Measurements from ENCODE around the gene OR5K2.

The OR5K2 gene

GRCh38 chr3:98532709-98533571, 35.5 kb downstream of the OR5K2 start:
- H3K27ac ChIP-seq, result no peak overlapping the region
- TF ChIP-seq CTCF (IDR thresholded peaks at IDR 0.05) (no peak), ZFX (IDR thresholded peaks at IDR 0.05; ENCODE audit: borderline replicate concordance) (no peak)

- no peak overlapping the region for H3K27ac ChIP-seq
- TF ChIP-seq ZFX (IDR thresholded peaks at IDR 0.05; ENCODE audit: borderline replicate concordance) (no peak), CTCF (IDR thresholded peaks at IDR 0.05) (no peak)
These were observed 36.7 kb downstream of the OR5K2 start for GRCh38 chr3:98534168-98534567.

- no peak overlapping the region for H3K27ac ChIP-seq
- TF ChIP-seq ZFX (IDR thresholded peaks at IDR 0.05; ENCODE audit: borderline replicate concordance) (no peak), CTCF (IDR thresholded peaks at IDR 0.05) (no peak)
These were observed 37.3 kb downstream of the OR5K2 start for GRCh38 chr3:98534734-98535133.

GRCh38 chr3:98536456-98537017, 39.1 kb downstream of the OR5K2 start:
- no peak for TF ChIP-seq CTCF (IDR thresholded peaks at IDR 0.05)
- no peak for TF ChIP-seq ZFX (IDR thresholded peaks at IDR 0.05; ENCODE audit: borderline replicate concordance)
- H3K27ac ChIP-seq, result no peak overlapping the region

- no peak overlapping the region for H3K27ac ChIP-seq
These were observed 42.9 kb downstream of the OR5K2 start for GRCh38 chr3:98540346-98540745.

GRCh38 chr3:98541695-98542094, 44.2 kb downstream of the OR5K2 start:
- H3K27ac ChIP-seq, result no peak overlapping the region
- no peak for TF ChIP-seq CTCF (IDR thresholded peaks at IDR 0.05)
- no peak for TF ChIP-seq ZFX (IDR thresholded peaks at IDR 0.05; ENCODE audit: borderline replicate concordance)

More at GRCh38 chr3:98540346-98540745, 42.9 kb downstream of the OR5K2 start:
- TF ChIP-seq ZFX (IDR thresholded peaks at IDR 0.05; ENCODE audit: borderline replicate concordance) (no peak), CTCF (IDR thresholded peaks at IDR 0.05) (no peak)

GRCh38 chr3:98542623-98543022, 45.1 kb downstream of the OR5K2 start:
- H3K27ac ChIP-seq, result no peak overlapping the region
- TF ChIP-seq ZFX (IDR thresholded peaks at IDR 0.05; ENCODE audit: borderline replicate concordance), result no peak
- no peak for TF ChIP-seq CTCF (IDR thresholded peaks at IDR 0.05)
